Kidney glomerular epithelial cell (primary cell): Measurements from ENCODE around the gene STAT2.
"Not testable (repeated sequence)": the region's sequence is repeated elsewhere in the genome, so short reads cannot be mapped to it uniquely, and the experiment has no call there.

Experiments
- DNase-seq: peaks from one replicate; lab custom pipeline; 2025; lab: John Stamatoyannopoulos, UW

The STAT2 gene

DNA sequence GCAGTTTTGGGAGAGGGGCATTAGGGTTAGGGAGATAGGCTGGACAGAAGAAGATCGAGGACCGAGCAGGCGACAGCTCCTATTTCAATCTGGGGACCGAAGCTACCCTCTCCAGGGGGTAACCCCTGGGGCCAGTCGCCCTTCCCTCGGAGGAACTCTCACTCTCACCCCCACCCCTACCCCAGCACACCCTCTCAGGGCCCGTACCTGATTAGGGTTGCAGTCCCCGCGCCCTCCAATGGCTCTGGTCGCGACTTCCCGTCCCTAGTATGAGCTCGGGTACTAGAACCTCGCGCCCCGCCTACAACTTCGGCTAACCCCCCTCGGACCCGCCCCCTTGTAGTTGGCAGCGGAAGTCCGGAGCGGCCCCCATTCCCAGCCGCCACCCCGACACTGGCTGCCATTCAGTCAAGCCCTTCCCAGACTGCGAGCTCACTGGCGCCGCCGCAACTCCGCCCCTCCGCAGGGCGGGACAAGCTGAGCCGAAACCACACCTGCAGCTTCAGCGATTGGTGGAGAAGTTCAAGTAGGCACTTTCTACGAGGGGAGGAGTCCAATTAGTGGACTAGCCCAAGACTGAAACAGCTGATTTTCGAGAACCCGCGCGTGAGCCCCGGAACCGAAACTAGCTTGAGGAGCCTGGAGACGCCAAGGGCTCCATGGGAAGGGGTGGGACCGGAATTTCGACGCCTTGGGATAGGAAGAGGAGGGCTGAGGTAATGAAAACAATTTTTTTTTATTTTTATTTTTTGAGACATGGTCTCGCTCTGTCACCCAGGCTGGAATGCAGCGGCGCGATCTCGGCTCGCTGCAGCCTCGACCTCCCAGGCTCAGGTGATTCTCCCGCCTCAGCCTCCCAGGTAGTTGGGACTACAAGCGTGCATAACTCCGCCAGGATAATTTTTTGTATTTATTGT, at the start of gene STAT2:
Gene STAT2, minus strand, starts transcription at position 257 of the 917 bp plus-strand sequence. CDS start 3,536 bp downstream, outside the sequence.
- peak; percentile 100 for DNase-seq

DNA sequence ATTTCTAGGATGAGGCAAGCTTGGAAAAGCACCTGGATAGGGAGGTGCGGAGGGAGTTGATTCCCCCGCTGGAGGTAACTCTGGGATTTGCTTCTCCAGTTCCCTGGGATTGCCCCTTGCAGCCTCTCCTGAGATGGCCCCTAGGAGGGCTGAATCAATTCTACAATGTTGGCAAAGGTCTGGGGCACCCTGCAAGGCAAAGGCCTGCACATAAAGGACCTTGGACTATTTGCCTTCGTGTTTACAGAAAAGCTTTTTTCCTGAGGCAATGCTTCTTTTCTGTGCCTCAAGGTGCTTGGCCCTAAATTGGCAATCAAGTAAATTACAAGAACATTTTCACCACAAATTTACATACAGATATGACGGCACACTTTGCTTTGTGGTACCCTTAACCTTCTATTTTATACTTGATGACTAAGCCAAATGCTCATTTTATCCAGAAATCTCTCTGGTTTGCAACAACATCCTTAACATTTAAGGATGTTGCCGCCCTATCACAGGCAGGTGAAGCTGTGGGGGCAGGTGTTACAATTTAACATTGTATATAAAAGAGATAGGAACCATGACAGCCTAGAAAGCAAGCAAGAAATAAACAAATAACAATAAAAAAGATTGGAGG, 49.0 kb upstream of the STAT2 start:
- no peak for DNase-seq

GRCh38 chr12:56404227-56404626, 44.3 kb upstream of the STAT2 start:
- not testable (repeated sequence) for DNase-seq

DNA sequence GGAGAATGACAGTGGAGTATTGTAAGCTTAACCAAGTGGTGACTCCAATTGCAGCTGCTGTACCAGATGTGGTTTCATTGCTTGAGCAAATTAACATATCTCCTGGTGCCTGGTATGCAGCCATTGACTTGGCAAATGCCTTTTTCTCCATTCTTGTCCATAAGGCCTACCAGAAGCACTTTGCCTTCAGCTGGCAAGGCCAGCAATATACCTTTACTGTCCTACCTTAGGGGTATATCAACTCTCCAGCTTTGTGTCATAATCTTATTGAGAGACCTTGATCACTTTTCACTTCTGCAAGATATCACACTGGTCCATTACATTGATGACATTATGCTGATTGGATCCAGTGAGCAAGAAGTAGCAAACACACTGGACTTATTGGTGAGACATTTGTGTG, 41.7 kb upstream of the STAT2 start:
- not testable (repeated sequence) for DNase-seq

GRCh38 chr12:56401125-56401524, 41.2 kb upstream of the STAT2 start:
- not testable (repeated sequence) for DNase-seq

- not testable (repeated sequence) for DNase-seq
Observed at GRCh38 chr12:56399466-56399865, 39.6 kb upstream of the STAT2 start.

DNA sequence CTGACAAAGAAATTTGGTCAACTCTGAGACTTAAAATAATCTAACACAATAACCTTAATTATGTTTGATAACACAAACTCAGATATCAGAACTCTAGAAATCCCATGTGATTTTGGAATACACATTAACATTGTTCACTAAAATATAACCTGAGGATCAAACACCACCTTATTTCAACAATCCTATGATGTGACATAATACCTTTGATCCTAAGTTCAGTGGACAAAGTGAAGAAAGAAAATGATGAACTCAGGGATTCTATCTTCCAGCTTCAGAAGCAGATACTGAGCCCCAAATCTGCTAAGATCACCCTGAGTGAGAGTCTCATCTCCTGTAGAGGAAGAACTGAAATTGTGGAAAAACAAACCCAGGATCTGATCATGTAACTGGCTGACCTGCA, 38.4 kb upstream of the STAT2 start:
- DNase-seq, result no peak

GRCh38 chr12:56392331-56392730, 32.4 kb upstream of the STAT2 start:
- no peak for DNase-seq

DNA sequence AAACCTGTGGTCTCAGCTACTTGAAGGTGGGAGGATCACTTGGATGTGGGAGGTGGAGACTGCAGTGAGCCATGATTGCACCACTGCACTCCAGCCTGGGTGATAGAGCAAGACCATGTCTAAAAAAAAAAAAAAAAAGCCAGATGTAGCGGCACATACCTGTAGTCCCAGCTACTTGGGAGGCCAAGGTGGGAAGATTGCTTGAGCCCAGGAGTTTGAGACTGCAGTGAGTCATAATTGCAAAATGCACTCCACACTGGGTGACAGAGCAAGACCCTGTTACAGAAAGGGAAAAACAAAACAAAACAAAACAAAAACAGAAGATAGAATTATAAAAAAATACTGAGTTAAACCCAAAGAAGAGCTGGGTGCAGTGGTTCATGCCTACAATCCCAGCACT, 31.8 kb upstream of the STAT2 start:
- no peak for DNase-seq

DNA sequence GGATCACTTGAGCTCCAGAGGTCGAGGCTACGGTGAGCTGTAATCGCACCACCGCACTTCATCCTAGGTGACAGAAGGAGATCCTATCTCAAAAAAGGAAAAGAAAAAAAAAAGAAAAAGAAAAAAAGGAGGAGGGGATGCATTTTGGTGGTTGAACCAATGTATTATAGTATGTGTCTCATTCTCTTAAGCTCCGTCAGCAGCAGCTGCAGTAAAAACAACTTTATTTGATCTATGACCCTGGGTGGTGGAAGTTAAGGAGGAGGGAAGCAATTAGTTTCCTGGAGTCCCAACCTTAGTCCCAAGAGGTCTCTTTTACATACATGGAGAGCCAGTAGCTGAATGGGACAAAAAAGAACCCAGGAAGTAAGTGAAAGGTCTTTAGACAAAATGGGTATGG, 29.5 kb upstream of the STAT2 start:
- DNase-seq, result no peak

DNA sequence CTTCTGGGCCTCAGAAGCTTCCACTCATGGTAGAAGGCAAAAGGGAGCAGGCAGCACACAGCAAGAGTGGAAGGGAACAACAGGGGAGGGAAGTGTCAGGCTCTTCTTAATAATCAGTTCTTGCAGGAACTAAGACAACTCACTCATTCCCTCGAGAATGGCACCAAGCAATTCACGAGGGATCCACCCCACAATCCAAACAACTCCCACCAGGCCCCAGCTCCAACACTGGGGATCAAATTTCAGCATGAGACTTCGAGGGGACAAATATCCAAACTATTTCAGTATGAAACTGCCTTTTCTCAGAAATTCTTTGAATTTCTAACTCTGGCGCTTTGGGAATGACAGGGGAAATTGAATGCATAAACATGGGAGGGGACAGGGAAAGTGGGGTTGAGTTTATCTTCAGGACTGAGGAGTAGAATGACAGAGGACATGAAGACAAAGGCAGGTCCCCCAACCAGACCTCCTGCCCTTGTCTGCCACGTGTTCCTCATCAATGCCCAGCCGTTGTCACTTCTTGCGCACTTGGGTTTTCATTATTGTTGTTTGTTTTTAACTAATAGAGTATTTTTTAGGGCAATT, 27.3 kb upstream of the STAT2 start:
- DNase-seq, result no peak

- DNase-seq, result no peak
Observed at GRCh38 chr12:56385873-56386272, 26.0 kb upstream of the STAT2 start.

GRCh38 chr12:56382611-56383010, 22.7 kb upstream of the STAT2 start:
- DNase-seq, result no peak

GRCh38 chr12:56377989-56378316, 18.0 kb upstream of the STAT2 start:
- DNase-seq, result no peak

DNA sequence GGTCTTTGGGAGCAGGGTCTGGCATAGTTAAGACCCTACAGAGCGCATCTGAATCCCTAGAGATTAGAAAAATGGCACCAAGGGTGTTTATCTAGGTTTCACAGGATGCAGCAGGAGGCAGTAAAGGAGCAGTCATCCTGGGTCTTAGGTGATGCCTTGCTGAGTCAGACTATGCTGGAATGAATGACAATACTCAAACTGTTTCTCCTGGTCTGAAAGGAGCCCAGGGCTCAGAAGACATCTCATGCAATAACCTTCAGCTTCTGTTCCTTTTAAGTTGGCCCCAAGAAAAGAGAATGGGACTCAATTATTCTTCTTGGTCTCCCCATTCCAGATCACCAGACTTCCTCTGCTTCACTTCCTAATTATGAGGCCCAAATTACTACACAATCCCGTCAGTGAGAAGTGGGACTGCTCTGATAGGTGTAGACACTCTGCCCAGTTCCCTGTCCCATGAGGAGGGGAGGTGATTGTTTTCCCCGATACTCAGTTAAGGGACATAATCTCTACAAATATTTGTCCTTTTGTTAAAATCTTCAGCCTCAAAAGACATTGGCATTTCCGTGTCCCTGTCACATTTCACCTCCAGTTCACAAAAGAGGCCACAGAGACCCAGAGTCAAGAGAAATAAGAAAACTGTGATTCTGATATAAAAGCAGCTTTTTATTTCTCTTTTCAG, 17.5 kb upstream of the STAT2 start:
- peak; percentile 42 for DNase-seq

DNA sequence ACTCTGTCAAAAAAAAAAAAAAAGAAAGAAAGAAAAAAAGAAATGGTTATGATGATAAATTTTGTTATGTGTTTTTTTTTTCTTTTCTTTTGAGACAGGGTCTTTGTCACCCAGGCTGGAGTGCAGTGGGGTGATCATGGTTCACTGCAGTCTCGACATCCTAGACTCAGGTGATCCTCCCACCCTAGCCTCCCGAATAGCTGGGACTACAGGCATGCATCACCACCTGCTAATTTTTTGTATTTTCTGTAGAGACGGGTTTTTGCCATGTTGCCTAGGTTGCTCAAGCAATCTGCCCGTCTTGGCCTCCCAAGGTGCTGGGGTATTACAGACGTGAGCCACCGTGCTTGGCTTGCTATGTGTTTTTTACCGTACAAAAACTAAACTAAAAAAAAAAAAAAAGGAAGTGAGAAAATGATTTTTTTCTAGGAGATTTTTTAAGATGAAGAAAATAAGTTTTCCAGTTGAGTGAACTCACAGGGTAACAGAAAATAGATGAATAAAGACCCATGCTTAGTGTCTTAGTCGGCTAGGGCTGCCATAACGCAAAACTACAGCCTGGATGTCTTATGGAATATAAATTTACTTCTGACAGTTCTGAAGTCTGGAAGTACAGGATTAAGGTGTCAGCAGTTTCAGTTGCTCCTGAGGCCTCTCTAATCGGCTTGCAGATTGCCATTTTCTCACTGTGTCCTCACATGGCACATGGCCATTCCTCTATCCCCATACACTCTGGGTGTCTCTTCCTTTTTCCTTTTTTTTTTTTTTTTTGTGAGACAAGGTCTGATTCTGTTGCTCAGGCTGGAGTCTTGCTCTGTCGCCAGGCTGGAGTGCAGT, 15.9 kb upstream of the STAT2 start:
- DNase-seq, result no peak

DNA sequence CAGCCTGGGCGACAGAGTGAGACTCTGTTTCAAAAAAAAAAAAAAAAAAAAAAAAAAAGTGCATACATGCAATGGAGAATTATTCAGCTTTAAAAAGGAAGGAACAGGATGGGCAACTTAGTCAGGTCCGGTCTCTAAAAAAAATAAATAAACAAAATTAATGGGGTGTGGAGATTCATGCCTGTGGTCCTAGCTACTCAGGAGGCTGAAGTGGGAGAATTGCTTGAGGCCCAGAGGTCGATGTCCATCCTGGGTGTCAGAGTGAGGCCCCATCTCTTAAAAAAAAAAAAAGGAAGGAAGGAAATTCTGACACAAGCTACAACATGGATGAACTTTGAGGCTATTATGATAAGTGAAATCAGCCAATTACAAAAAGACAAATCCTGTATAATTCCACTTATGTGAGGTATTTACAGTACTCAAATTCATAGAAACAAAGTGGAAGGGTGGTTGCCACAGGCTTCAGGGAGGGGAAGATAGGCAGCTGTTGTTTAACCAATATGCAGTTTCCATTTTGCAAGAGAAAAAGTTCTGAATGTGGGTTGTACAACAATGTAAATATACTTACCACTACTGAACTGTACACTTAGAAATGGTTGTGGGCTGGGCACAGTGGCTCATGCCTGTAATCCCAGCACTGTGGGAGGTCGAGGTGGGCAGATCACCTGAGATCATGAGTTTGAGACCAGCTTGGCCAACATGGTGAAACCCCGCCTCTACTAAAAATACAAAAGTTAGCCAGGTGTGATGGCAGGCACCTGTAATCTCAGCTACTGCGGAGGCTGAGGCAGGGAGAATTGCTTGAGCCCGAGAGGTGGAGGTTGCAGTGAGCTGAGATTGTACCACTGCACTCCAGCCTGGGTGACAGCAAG, 15.1 kb upstream of the STAT2 start:
- DNase-seq, result peak; percentile 60

- DNase-seq, result no peak
Observed at GRCh38 chr12:56373515-56373914, 13.6 kb upstream of the STAT2 start.

- no peak for DNase-seq
Observed at GRCh38 chr12:56366948-56367347, 7.0 kb upstream of the STAT2 start.
